Neural cell (in vitro differentiated cells): ENCODE data around the gene TLE7.

Experiments used
- CTCF ChIP-seq: fragments of 450-650 bp; IDR thresholded peaks from 2 replicates; pipeline ENCODE4 v1.5.1; 2014; ENCODE audit warnings: antibody characterized with exemption, mild to moderate bottlenecking, moderate library complexity; ENCODE audit not compliant: poor library complexity, severe bottlenecking
- EP300 ChIP-seq: fragments of 450-650 bp; conservative IDR thresholded peaks from 2 replicates; pipeline ENCODE4 v1.6.1; 2014; ENCODE audit warnings: antibody characterized with exemption, mild to moderate bottlenecking, moderate library complexity; ENCODE audit not compliant: poor library complexity, severe bottlenecking
- EZH2 ChIP-seq: fragments of 200-600, 300-800 bp; shearing (Covaris generic), sonication (generic); IDR thresholded peaks from 2 replicates; pipeline ENCODE4 v1.6.1; 2014; ENCODE audit warnings: antibody characterized with exemption, low read length, borderline replicate concordance, mild to moderate bottlenecking; ENCODE audit not compliant: insufficient read depth, poor library complexity, severe bottlenecking
- RAD21 ChIP-seq: fragments of 450-650 bp; conservative IDR thresholded peaks from 2 replicates; pipeline ENCODE4 v1.6.1; 2014; ENCODE audit warnings: antibody characterized with exemption, mild to moderate bottlenecking, moderate library complexity
- SMC3 ChIP-seq: fragments of 450-650 bp; conservative IDR thresholded peaks from 2 replicates; pipeline ENCODE4 v1.6.1; 2014; ENCODE audit warnings: antibody characterized with exemption, mild to moderate bottlenecking, moderate library complexity; ENCODE audit not compliant: poor library complexity

- no peak for TF ChIP-seq CTCF
- TF ChIP-seq SMC3: no peak
- TF ChIP-seq EZH2: no peak
- TF ChIP-seq RAD21: no peak
- TF ChIP-seq EP300: no peak
Observed at GRCh38 chr16:71467810-71468209, 26.0 kb upstream of the TLE7 start.
